ENCODE results near the gene LAMA2. TPM values are rescaled to one million over a fixed set of nuclear protein-coding genes. Genes with fewer than 3 reads are reported as not detected.

Gene LAMA2
- total and polyA plus RNA-seq, 2 of the 13 experiments (the other 11 are each of a cell fraction or from before 2014, with no cell fraction given) = 0.11 to 0.28 TPM

- no peak for TF ChIP-seq FOXJ3 (CRISPR knock-in tag; IDR thresholded peaks at IDR 0.05; ENCODE audit: borderline replicate concordance)
- TF ChIP-seq ZFX (CRISPR knock-in tag; IDR thresholded peaks at IDR 0.05; ENCODE audit: low read depth) = no peak
- TF ChIP-seq HNRNPLL (IDR thresholded peaks at IDR 0.05; ENCODE audit: low read depth, low read length, poor library complexity, severe bottlenecking) = no peak
- TF ChIP-seq ZNF512 (CRISPR knock-in tag; IDR thresholded peaks at IDR 0.05) = no peak
- no peak for TF ChIP-seq HNF1B (CRISPR knock-in tag; IDR thresholded peaks at IDR 0.05)
- no peak for TF ChIP-seq MXD3 (CRISPR knock-in tag; IDR thresholded peaks at IDR 0.05)
- no peak for TF ChIP-seq ZNF75D (CRISPR knock-in tag; IDR thresholded peaks at IDR 0.05; ENCODE audit: borderline replicate concordance)
- TF ChIP-seq ZNF17 (CRISPR knock-in tag; IDR thresholded peaks at IDR 0.05) = no peak
- no peak for TF ChIP-seq PRDM15 (CRISPR knock-in tag; IDR thresholded peaks at IDR 0.05)
- TF ChIP-seq E2F1 (CRISPR knock-in tag; IDR thresholded peaks at IDR 0.05) = no peak
These were observed 668.5 kb downstream of the LAMA2 start (continued) for GRCh38 chr6:129551486-129551885.

Measured in HepG2 (cell line).